ENCODE measurements around the gene SELENOV.

DNA sequence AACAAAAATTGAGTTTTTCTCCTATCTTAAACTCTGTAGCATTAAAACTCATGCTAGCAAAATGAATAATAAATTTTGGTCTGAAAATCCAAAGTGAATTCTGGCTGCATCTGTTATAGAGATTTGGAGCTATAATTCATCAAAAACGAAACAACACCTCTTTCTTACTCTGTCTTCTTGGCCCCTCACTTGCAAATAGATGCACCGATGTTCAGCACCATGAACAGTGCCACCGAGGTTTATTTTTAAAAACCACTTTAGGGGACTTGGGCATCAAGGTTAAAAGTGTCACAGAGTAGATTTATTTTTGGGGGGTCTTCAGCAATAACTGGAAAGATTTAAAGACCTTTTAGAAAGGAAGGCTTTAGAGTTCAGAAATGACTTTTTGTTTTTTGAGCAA lies 51.1 kb downstream of the SELENOV start:
- TF ChIP-seq, protein P1, sequence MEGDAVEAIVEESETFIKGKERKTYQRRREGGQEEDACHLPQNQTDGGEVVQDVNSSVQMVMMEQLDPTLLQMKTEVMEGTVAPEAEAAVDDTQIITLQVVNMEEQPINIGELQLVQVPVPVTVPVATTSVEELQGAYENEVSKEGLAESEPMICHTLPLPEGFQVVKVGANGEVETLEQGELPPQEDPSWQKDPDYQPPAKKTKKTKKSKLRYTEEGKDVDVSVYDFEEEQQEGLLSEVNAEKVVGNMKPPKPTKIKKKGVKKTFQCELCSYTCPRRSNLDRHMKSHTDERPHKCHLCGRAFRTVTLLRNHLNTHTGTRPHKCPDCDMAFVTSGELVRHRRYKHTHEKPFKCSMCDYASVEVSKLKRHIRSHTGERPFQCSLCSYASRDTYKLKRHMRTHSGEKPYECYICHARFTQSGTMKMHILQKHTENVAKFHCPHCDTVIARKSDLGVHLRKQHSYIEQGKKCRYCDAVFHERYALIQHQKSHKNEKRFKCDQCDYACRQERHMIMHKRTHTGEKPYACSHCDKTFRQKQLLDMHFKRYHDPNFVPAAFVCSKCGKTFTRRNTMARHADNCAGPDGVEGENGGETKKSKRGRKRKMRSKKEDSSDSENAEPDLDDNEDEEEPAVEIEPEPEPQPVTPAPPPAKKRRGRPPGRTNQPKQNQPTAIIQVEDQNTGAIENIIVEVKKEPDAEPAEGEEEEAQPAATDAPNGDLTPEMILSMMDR (IDR thresholded peaks at IDR 0.05) = no peak
- TF ChIP-seq EP300 (IDR thresholded peaks at IDR 0.05) = no peak
